A549 (cell line): ENCODE measurements around the gene DPYD. TPM values are rescaled to one million over a fixed set of nuclear protein-coding genes. Genes with fewer than 3 reads are reported as not detected.

Source experiments
- ATAC-seq, 2 experiments: fragments of 200-7000 bp in 1 of 2; fragments of >200 bp in 1 of 2; cut with Nextera tagmentation in 1 of 2; cut with Tn5 transposase in 1 of 2; 3 replicates each; pipeline versions ENCODE4 v1.8.0 to v1.9.1; 2018 to 2020; ENCODE audit warnings: mild to moderate bottlenecking in 1 of 2, moderate library complexity in 1 of 2
- CTCF ChIA-PET: fragments of 300-600 bp; sonication (Branson Sonifier 250); formaldehyde crosslinking; extraction: SDS; loops from one replicate; lab custom pipeline; 2021; ENCODE audit warnings: antibody characterized with exemption, inconsistent platforms; lab: Yijun Ruan, JAX
- POLR2A ChIA-PET: fragments of 350-600 bp; formaldehyde crosslinking; extraction: SDS; loops from one replicate; lab custom pipeline; 2021; ENCODE audit warnings: antibody characterized with exemption, inconsistent platforms; lab: Yijun Ruan, JAX
- DNase-seq, 2 experiments: peaks; one replicate each; pipeline versions ENCODE4 v3.0.0 to v3.0.0-alpha.2; 2011 to 2016; ENCODE audit warnings: low read depth in 1 of 2, low spot score in 1 of 2
- FAIRE-seq: peaks from 2 replicates; lab custom pipeline; 2011; peaks lifted over from hg19 to GRCh38; lab: Jason Lieb, UNC
- H3K27ac ChIP-seq, 2 experiments: fragments of >200 bp; sonication (Bioruptor Twin); formaldehyde crosslinking; 3 replicates each; pipeline ENCODE4 v1.5.1; 2016 to 2017
- H3K4me1 ChIP-seq: fragments of >200 bp; sonication (Bioruptor Twin); formaldehyde crosslinking; 3 replicates; pipeline ENCODE4 v1.6.1; 2016
- H3K4me2 ChIP-seq: fragments of >200 bp; sonication (Bioruptor Twin); formaldehyde crosslinking; 3 replicates; pipeline ENCODE4 v1.6.1; 2016
- H3K4me3 ChIP-seq: fragments of >200 bp; sonication (Bioruptor Twin); formaldehyde crosslinking; 3 replicates; pipeline ENCODE4 v1.5.1; 2016
- H3K9me3 ChIP-seq: fragments of >200 bp; sonication (Bioruptor Twin); formaldehyde crosslinking; 3 replicates; pipeline ENCODE4 v1.6.1; 2016
- BCL3 ChIP-seq: fragments of >200 bp; sonication (Bioruptor Twin); formaldehyde crosslinking; IDR thresholded peaks from 3 replicates; pipeline ENCODE4 v1.6.1; 2016
- BHLHE40 ChIP-seq: IDR thresholded peaks from 2 replicates; pipeline ENCODE4 v1.6.1; 2012; ENCODE audit warnings: low read depth, low read length, inconsistent platforms
- CBX2 ChIP-seq: fragments of 200-600 bp; sonication (generic); IDR thresholded peaks from 2 replicates; pipeline ENCODE4 v1.6.1; 2016; ENCODE audit warnings: low read depth, mild to moderate bottlenecking, borderline replicate concordance
- CBX8 ChIP-seq: fragments of 200-600 bp; sonication (generic); IDR thresholded peaks from 2 replicates; pipeline ENCODE4 v1.6.1; 2016
- CEBPB ChIP-seq, 2 experiments: fragments of >200 bp in 1 of 2; sonication (Bioruptor Twin) in 1 of 2; formaldehyde crosslinking in 1 of 2; IDR thresholded peaks; 2 replicates each; pipeline ENCODE4 v1.6.1; 2012 to 2016
- CHD4 ChIP-seq: fragments of 200-600 bp; sonication (generic); IDR thresholded peaks from 2 replicates; pipeline ENCODE4 v1.6.1; 2016; ENCODE audit warnings: antibody characterized with exemption, mild to moderate bottlenecking, borderline replicate concordance
- CTCF ChIP-seq: fragments of >200 bp; sonication (Bioruptor Twin); formaldehyde crosslinking; IDR thresholded peaks from 3 replicates; pipeline ENCODE4 v1.5.1; 2016
- EHF ChIP-seq: fragments of 250-450 bp; sonication (Bioruptor Pico); IDR thresholded peaks from 2 replicates; pipeline ENCODE4 v1.5.0; 2020; ENCODE audit warnings: mild to moderate bottlenecking
- FOSB ChIP-seq: fragments of 250-450 bp; sonication (Bioruptor Pico); IDR thresholded peaks from 2 replicates; pipeline ENCODE4 v1.5.0; 2020; ENCODE audit warnings: mild to moderate bottlenecking, moderate library complexity
- FOSL2 ChIP-seq, 2 experiments: fragments of 450-650 bp in 1 of 2; fragments of >200 bp in 1 of 2; sonication (Bioruptor Twin) in 1 of 2; formaldehyde crosslinking; IDR thresholded peaks; 2 replicates each; pipeline versions ENCODE4 v1.5.0 to v1.6.1; 2016 to 2020; ENCODE audit warnings: mild to moderate bottlenecking in 1 of 2, moderate library complexity in 1 of 2
- FOXS1 ChIP-seq: fragments of 250-450 bp; sonication (Bioruptor Pico); IDR thresholded peaks from 2 replicates; pipeline ENCODE4 v1.5.0; 2020; ENCODE audit warnings: mild to moderate bottlenecking, moderate library complexity
- HMGXB4 ChIP-seq: fragments of 250-450 bp; sonication (Bioruptor Pico); IDR thresholded peaks from 2 replicates; pipeline ENCODE4 v1.5.0; 2021; ENCODE audit warnings: mild to moderate bottlenecking, moderate library complexity, borderline replicate concordance
- HOXB13 ChIP-seq: fragments of 250-450 bp; sonication (Bioruptor Pico); IDR thresholded peaks from 2 replicates; pipeline ENCODE4 v1.5.0; 2020; ENCODE audit warnings: low read depth, mild to moderate bottlenecking, moderate library complexity
- HOXB5 ChIP-seq: fragments of 250-450 bp; sonication (Bioruptor Pico); IDR thresholded peaks from 2 replicates; pipeline ENCODE4 v1.5.0; 2020; ENCODE audit warnings: mild to moderate bottlenecking, moderate library complexity
- KDM5A ChIP-seq: fragments of 200-600 bp; sonication (generic); IDR thresholded peaks from 2 replicates; pipeline ENCODE4 v1.6.1; 2016; ENCODE audit warnings: antibody characterized with exemption, mild to moderate bottlenecking
- MAX ChIP-seq: IDR thresholded peaks from 2 replicates; pipeline ENCODE4 v1.6.1; 2012
- MAZ ChIP-seq: fragments of 150-350 bp; IDR thresholded peaks from 2 replicates; pipeline ENCODE4 v1.6.1; 2014; ENCODE audit warnings: antibody characterized with exemption, low read depth, low read length, borderline replicate concordance
- MYC ChIP-seq: IDR thresholded peaks from 2 replicates; pipeline ENCODE4 v1.6.1; 2012; ENCODE audit warnings: mild to moderate bottlenecking, inconsistent platforms, low read length, improper control_type of control experiment, borderline replicate concordance
- NFE2L2 ChIP-seq: fragments of 150-350 bp; conservative IDR thresholded peaks from 2 replicates; pipeline ENCODE4 v1.6.1; 2014; ENCODE audit warnings: low read length
- NR3C1 ChIP-seq: fragments of >200 bp; sonication (Bioruptor Twin); formaldehyde crosslinking; IDR thresholded peaks from 3 replicates; pipeline ENCODE4 v1.6.1; 2017
- RAD21 ChIP-seq, 2 experiments: fragments of >200 bp in 1 of 2; sonication (Bioruptor Twin) in 1 of 2; formaldehyde crosslinking in 1 of 2; IDR thresholded peaks in 1 of 2; conservative IDR thresholded peaks in 1 of 2; 2 replicates in 1 of 2; 3 replicates in 1 of 2; pipeline ENCODE4 v1.6.1; 2012 to 2018; ENCODE audit warnings: inconsistent platforms in 1 of 2
- REST ChIP-seq: fragments of 200-600 bp; sonication (generic); IDR thresholded peaks from 2 replicates; pipeline ENCODE4 v1.6.1; 2016; ENCODE audit warnings: antibody characterized with exemption, mild to moderate bottlenecking, moderate library complexity
- SMC3 ChIP-seq: fragments of >200 bp; sonication (Bioruptor Twin); formaldehyde crosslinking; IDR thresholded peaks from 3 replicates; pipeline ENCODE4 v1.6.1; 2018; ENCODE audit warnings: inconsistent platforms
- TFCP2L1 ChIP-seq: fragments of 250-450 bp; sonication (Bioruptor Pico); IDR thresholded peaks from 2 replicates; pipeline ENCODE4 v1.5.0; 2021; ENCODE audit warnings: mild to moderate bottlenecking
- USF2 ChIP-seq: fragments of 450-650 bp; IDR thresholded peaks from 2 replicates; pipeline ENCODE4 v1.6.1; 2014; ENCODE audit warnings: antibody characterized with exemption
- ZC3H11A ChIP-seq: fragments of 450-650 bp; IDR thresholded peaks from 2 replicates; pipeline ENCODE4 v1.6.1; 2014; ENCODE audit warnings: antibody characterized with exemption, mild to moderate bottlenecking
- ZNF302 ChIP-seq: fragments of 250-450 bp; sonication (Bioruptor Pico); IDR thresholded peaks from 2 replicates; pipeline ENCODE4 v1.9.0; 2021; ENCODE audit warnings: inconsistent platforms, mild to moderate bottlenecking, moderate library complexity
- WGBS: methylation state at CpG from one replicate; pipeline ENCODE4 v1.1.6; 2017; ENCODE audit errors: missing lambda C conversion rate; 5-methylcytosine and 5-hydroxymethylcytosine counted together
- polyA plus RNA-seq, 4 experiments: library from polyadenylated mRNA; depleted of rRNA in 3 of 4; stranded (reverse); fragments of >200 nt; fragmentation: RNase III in 1 of 4; extraction: RNeasy Plus Mini Kit Qiagen cat#74134 plus additional on column Dnase treatment in 1 of 4; gene quantifications; 2 replicates in 3 of 4; 3 replicates in 1 of 4; pipeline ENCODE4 v1.2.3, GENCODE V29; 2011 to 2017

The DPYD gene
- polyA plus RNA-seq, 2 of the 4 experiments (the other 2 are of a cell fraction) = 5.9 to 7.5 TPM

- H3K27ac ChIP-seq = no peak overlapping the region
- no peak for FAIRE-seq
- CTCF ChIA-PET = no interaction called here
- POLR2A ChIA-PET = no interaction called here
- WGBS = 47% methylated on average over 2 of the region's 2 CpGs
- no peak for ATAC-seq
- H3K4me3 ChIP-seq = no peak overlapping the region
- H3K9me3 ChIP-seq = no peaks in the 10 kb centered on the region
- H3K4me1 ChIP-seq = no peaks in the 10 kb centered on the region
- DNase-seq = no peak
- TF ChIP-seq MYC (no peak), CBX8 (no peak), NFE2L2 (no peak), HOXB5 (CRISPR knock-in tag) (no peak), HMGXB4 (CRISPR knock-in tag) (no peak), EHF (CRISPR knock-in tag) (no peak), CTCF (no peak), BCL3 (no peak), NR3C1 (no peak), ZC3H11A (no peak), TFCP2L1 (CRISPR knock-in tag) (no peak), KDM5A (no peak), CEBPB (IDR thresholded peaks at IDR 0.05) (no peak), MAX (no peak), CBX2 (no peak), FOXS1 (CRISPR knock-in tag) (no peak), REST (no peak)
- TF ChIP-seq, all 56 proteins: peak for 0
- H3K4me2 ChIP-seq = no peak overlapping the region
Measured at GRCh38 chr1:97069312-97069711, 851.5 kb downstream of the DPYD start.

- Histone ChIP-seq H3K4me2 (no peak overlapping the region), H3K27ac (no peak overlapping the region), H3K9me3 (no peaks in the 10 kb centered on the region), H3K4me3 (no peak overlapping the region), H3K4me1 (no peaks in the 10 kb centered on the region)
- no peak for TF ChIP-seq FOSL2 (IDR thresholded peaks at IDR 0.05)
- no peak for TF ChIP-seq FOSL2 (CRISPR knock-in tag; IDR thresholded peaks at IDR 0.05)
- no peak for TF ChIP-seq KDM5A
- TF ChIP-seq CEBPB (IDR thresholded peaks at IDR 0.05) = no peak
- TF ChIP-seq RAD21 (conservative IDR thresholded peaks at IDR 0.05 in 1 of 2, IDR thresholded peaks at IDR 0.05 in 1 of 2) = no peak
- no peak for TF ChIP-seq MAZ
- TF ChIP-seq CBX2 = no peak
- TF ChIP-seq FOSB = no peak
- no peak for TF ChIP-seq ZNF302 (CRISPR knock-in tag)
- TF ChIP-seq NR3C1 = no peak
- no peak for TF ChIP-seq BHLHE40
- TF ChIP-seq USF2 = no peak
- TF ChIP-seq SMC3 = no peak
- TF ChIP-seq HOXB13 (CRISPR knock-in tag) = no peak
- no peak for TF ChIP-seq CHD4
- FAIRE-seq = no peak
- CTCF ChIA-PET = no interaction called here
- ATAC-seq = no peak
- no peak for DNase-seq
- POLR2A ChIA-PET = no interaction called here
Measured at GRCh38 chr1:97066860-97067259, 854.0 kb downstream of the DPYD start.
